ENCODE measurements around the gene CSAG3.

- no peak for TF ChIP-seq CTCF (IDR thresholded peaks at IDR 0.05)
- no peak for TF ChIP-seq POLR2A (IDR thresholded peaks at IDR 0.05)
Measured at GRCh38 chrX:152735860-152736511, 23.0 kb upstream of the CSAG3 start.

Measured in lower leg skin (tissue), 3 donors.